ENCODE measurements around the gene H1-8.

Gene H1-8

GRCh38 chr3:129556358-129556695 lies 13.4 kb downstream of the H1-8 start:
- no peak for DNase-seq (ENCODE audit: low spot score)

- DNase-seq (ENCODE audit: low spot score): no peak
These were observed 14.0 kb downstream of the H1-8 start for GRCh38 chr3:129556890-129557547.

GRCh38 chr3:129557548-129557894 lies 14.5 kb downstream of the H1-8 start:
- no peak for DNase-seq (ENCODE audit: low spot score)

GRCh38 chr3:129558081-129558771 lies 15.3 kb downstream of the H1-8 start:
- DNase-seq (ENCODE audit: low spot score): no peak

GRCh38 chr3:129558772-129559564 lies 16.0 kb downstream of the H1-8 start:
- no peak for DNase-seq (ENCODE audit: low spot score)

- no peak for DNase-seq (ENCODE audit: low spot score)
These were observed 16.6 kb downstream of the H1-8 start for GRCh38 chr3:129559565-129560079.

- no peak for DNase-seq (ENCODE audit: low spot score)
These were observed 17.4 kb downstream of the H1-8 start for GRCh38 chr3:129560269-129560787.

GRCh38 chr3:129560911-129561594 lies 18.1 kb downstream of the H1-8 start:
- no peak for DNase-seq (ENCODE audit: low spot score)

- no peak for DNase-seq (ENCODE audit: low spot score)
These were observed 18.8 kb downstream of the H1-8 start for GRCh38 chr3:129561619-129562248.

GRCh38 chr3:129562803-129563202 lies 19.8 kb downstream of the H1-8 start:
- DNase-seq (ENCODE audit: low spot score): no peak

GRCh38 chr3:129563332-129563731 lies 20.4 kb downstream of the H1-8 start:
- DNase-seq (ENCODE audit: low spot score): no peak

GRCh38 chr3:129563850-129564535 lies 21.0 kb downstream of the H1-8 start:
- no peak for DNase-seq (ENCODE audit: low spot score)

GRCh38 chr3:129564981-129565644 lies 22.1 kb downstream of the H1-8 start:
- DNase-seq (ENCODE audit: low spot score): no peak

GRCh38 chr3:129565902-129566301 lies 22.9 kb downstream of the H1-8 start:
- DNase-seq (ENCODE audit: low spot score): no peak

GRCh38 chr3:129567176-129567705 lies 24.3 kb downstream of the H1-8 start:
- DNase-seq (ENCODE audit: low spot score): no peak

GRCh38 chr3:129567939-129568338 lies 25.0 kb downstream of the H1-8 start:
- no peak for DNase-seq (ENCODE audit: low spot score)

GRCh38 chr3:129569856-129570255 lies 26.9 kb downstream of the H1-8 start:
- DNase-seq (ENCODE audit: low spot score): no peak

- no peak for DNase-seq (ENCODE audit: low spot score)
These were observed 28.9 kb downstream of the H1-8 start for GRCh38 chr3:129571605-129572547.

GRCh38 chr3:129572603-129573002 lies 29.6 kb downstream of the H1-8 start:
- DNase-seq (ENCODE audit: low spot score): no peak
